Measurements from ENCODE around the gene CACNA2D4.
A peak's percentile ranks its signal among the peaks of the same experiment; 100 is the strongest.

The CACNA2D4 gene

GRCh38 chr12:1808036-1808797 lies 110.2 kb downstream of the CACNA2D4 start:
- Histone ChIP-seq H3K4me3 (ENCODE audit: low read length) (no peak overlapping the region), H3K9ac (ENCODE audit: low read length) (no peak overlapping the region), H3K9me3 (ENCODE audit: control insufficient read depth, low read length) (no peaks in the 10 kb centered on the region), H3K27me3 (replicated peaks; ENCODE audit: control insufficient read depth, insufficient read depth, low read length) (no peaks in the 10 kb centered on the region), H3K36me3 (ENCODE audit: control insufficient read depth, insufficient read depth, low read length, severe bottlenecking) (no peaks in the 10 kb centered on the region), H3K4me1 (ENCODE audit: control insufficient read depth, insufficient read depth, low read length) (peaks cover 20% of the 10 kb centered on the region)
- no peak for DNase-seq (ENCODE audit: low read depth)

- H3K9me3 ChIP-seq (ENCODE audit: control insufficient read depth, low read length) = no peaks in the 10 kb centered on the region
- H3K36me3 ChIP-seq (ENCODE audit: control insufficient read depth, insufficient read depth, low read length, severe bottlenecking) = no peaks in the 10 kb centered on the region
- no peak overlapping the region for H3K4me3 ChIP-seq (ENCODE audit: low read length)
- peaks cover 14% of the 10 kb centered on the region for H3K4me1 ChIP-seq (ENCODE audit: control insufficient read depth, insufficient read depth, low read length)
- H3K27me3 ChIP-seq (replicated peaks; ENCODE audit: control insufficient read depth, insufficient read depth, low read length) = no peaks in the 10 kb centered on the region
- no peak for DNase-seq (ENCODE audit: low read depth)
- no peak overlapping the region for H3K9ac ChIP-seq (ENCODE audit: low read length)
These were observed 111.2 kb downstream of the CACNA2D4 start for GRCh38 chr12:1807087-1807860.

GRCh38 chr12:1806301-1807086 lies 112.0 kb downstream of the CACNA2D4 start:
- Histone ChIP-seq H3K9ac (ENCODE audit: low read length) (no peak overlapping the region), H3K4me3 (ENCODE audit: low read length) (no peak overlapping the region), H3K4me1 (ENCODE audit: control insufficient read depth, insufficient read depth, low read length) (peaks cover 16% of the 10 kb centered on the region), H3K36me3 (ENCODE audit: control insufficient read depth, insufficient read depth, low read length, severe bottlenecking) (no peaks in the 10 kb centered on the region), H3K9me3 (ENCODE audit: control insufficient read depth, low read length) (no peaks in the 10 kb centered on the region), H3K27me3 (replicated peaks; ENCODE audit: control insufficient read depth, insufficient read depth, low read length) (no peaks in the 10 kb centered on the region)
- no peak for DNase-seq (ENCODE audit: low read depth)

- Histone ChIP-seq H3K4me3 (ENCODE audit: low read length) (no peak overlapping the region), H3K9ac (ENCODE audit: low read length) (no peak overlapping the region), H3K27me3 (replicated peaks; ENCODE audit: control insufficient read depth, insufficient read depth, low read length) (no peaks in the 10 kb centered on the region), H3K4me1 (ENCODE audit: control insufficient read depth, insufficient read depth, low read length) (peaks cover 25% of the 10 kb centered on the region), H3K9me3 (ENCODE audit: control insufficient read depth, low read length) (no peaks in the 10 kb centered on the region), H3K36me3 (ENCODE audit: control insufficient read depth, insufficient read depth, low read length, severe bottlenecking) (no peaks in the 10 kb centered on the region)
- no peak for DNase-seq (ENCODE audit: low read depth)
These were observed 112.9 kb downstream of the CACNA2D4 start for GRCh38 chr12:1805441-1806081.

GRCh38 chr12:1804545-1805332 lies 113.7 kb downstream of the CACNA2D4 start:
- Histone ChIP-seq H3K4me3 (ENCODE audit: low read length) (no peak overlapping the region), H3K9me3 (ENCODE audit: control insufficient read depth, low read length) (no peaks in the 10 kb centered on the region), H3K4me1 (ENCODE audit: control insufficient read depth, insufficient read depth, low read length) (peaks cover 25% of the 10 kb centered on the region), H3K9ac (ENCODE audit: low read length) (no peak overlapping the region), H3K27me3 (replicated peaks; ENCODE audit: control insufficient read depth, insufficient read depth, low read length) (no peaks in the 10 kb centered on the region), H3K36me3 (ENCODE audit: control insufficient read depth, insufficient read depth, low read length, severe bottlenecking) (no peaks in the 10 kb centered on the region)
- DNase-seq (ENCODE audit: low read depth) = peak; percentile 94

GRCh38 chr12:1803736-1804135 lies 114.7 kb downstream of the CACNA2D4 start:
- Histone ChIP-seq H3K4me1 (ENCODE audit: control insufficient read depth, insufficient read depth, low read length) (peaks cover 25% of the 10 kb centered on the region), H3K9me3 (ENCODE audit: control insufficient read depth, low read length) (no peaks in the 10 kb centered on the region), H3K27me3 (replicated peaks; ENCODE audit: control insufficient read depth, insufficient read depth, low read length) (no peaks in the 10 kb centered on the region), H3K9ac (ENCODE audit: low read length) (no peak overlapping the region), H3K36me3 (ENCODE audit: control insufficient read depth, insufficient read depth, low read length, severe bottlenecking) (no peaks in the 10 kb centered on the region), H3K4me3 (ENCODE audit: low read length) (no peak overlapping the region)
- DNase-seq (ENCODE audit: low read depth) = no peak

GRCh38 chr12:1801303-1801975 lies 117.0 kb downstream of the CACNA2D4 start:
- Histone ChIP-seq H3K9me3 (ENCODE audit: control insufficient read depth, low read length) (no peaks in the 10 kb centered on the region), H3K4me1 (ENCODE audit: control insufficient read depth, insufficient read depth, low read length) (peaks cover 26% of the 10 kb centered on the region), H3K4me3 (ENCODE audit: low read length) (no peak overlapping the region), H3K27me3 (replicated peaks; ENCODE audit: control insufficient read depth, insufficient read depth, low read length) (no peaks in the 10 kb centered on the region), H3K9ac (ENCODE audit: low read length) (no peak overlapping the region), H3K36me3 (ENCODE audit: control insufficient read depth, insufficient read depth, low read length, severe bottlenecking) (no peaks in the 10 kb centered on the region)
- DNase-seq (ENCODE audit: low read depth) = no peak

- no peaks in the 10 kb centered on the region for H3K9me3 ChIP-seq (ENCODE audit: control insufficient read depth, low read length)
- no peak overlapping the region for H3K4me3 ChIP-seq (ENCODE audit: low read length)
- DNase-seq (ENCODE audit: low read depth) = no peak
- H3K27me3 ChIP-seq (replicated peaks; ENCODE audit: control insufficient read depth, insufficient read depth, low read length) = no peaks in the 10 kb centered on the region
- peaks cover 22% of the 10 kb centered on the region for H3K4me1 ChIP-seq (ENCODE audit: control insufficient read depth, insufficient read depth, low read length)
- no peaks in the 10 kb centered on the region for H3K36me3 ChIP-seq (ENCODE audit: control insufficient read depth, insufficient read depth, low read length, severe bottlenecking)
- H3K9ac ChIP-seq (ENCODE audit: low read length) = no peak overlapping the region
These were observed 117.8 kb downstream of the CACNA2D4 start for GRCh38 chr12:1800401-1801302.

GRCh38 chr12:1799882-1800400 lies 118.5 kb downstream of the CACNA2D4 start:
- no peak for DNase-seq (ENCODE audit: low read depth)
- no peak overlapping the region for H3K9ac ChIP-seq (ENCODE audit: low read length)
- H3K36me3 ChIP-seq (ENCODE audit: control insufficient read depth, insufficient read depth, low read length, severe bottlenecking) = no peaks in the 10 kb centered on the region
- H3K4me1 ChIP-seq (ENCODE audit: control insufficient read depth, insufficient read depth, low read length) = peaks cover 24% of the 10 kb centered on the region
- no peak overlapping the region for H3K4me3 ChIP-seq (ENCODE audit: low read length)
- H3K27me3 ChIP-seq (replicated peaks; ENCODE audit: control insufficient read depth, insufficient read depth, low read length) = no peaks in the 10 kb centered on the region
- no peaks in the 10 kb centered on the region for H3K9me3 ChIP-seq (ENCODE audit: control insufficient read depth, low read length)
